ENCODE measurements around the gene ZCCHC13. TPM values are rescaled to one million over a fixed set of nuclear protein-coding genes. Genes with fewer than 3 reads are reported as not detected.
A peak's percentile ranks its signal among the peaks of the same experiment; 100 is the strongest.

ZCCHC13 gene
- total and polyA plus RNA-seq, 9 of the 15 experiments (the other 6 are each of a cell fraction or from before 2014, with no cell fraction given), result not detected

DNA sequence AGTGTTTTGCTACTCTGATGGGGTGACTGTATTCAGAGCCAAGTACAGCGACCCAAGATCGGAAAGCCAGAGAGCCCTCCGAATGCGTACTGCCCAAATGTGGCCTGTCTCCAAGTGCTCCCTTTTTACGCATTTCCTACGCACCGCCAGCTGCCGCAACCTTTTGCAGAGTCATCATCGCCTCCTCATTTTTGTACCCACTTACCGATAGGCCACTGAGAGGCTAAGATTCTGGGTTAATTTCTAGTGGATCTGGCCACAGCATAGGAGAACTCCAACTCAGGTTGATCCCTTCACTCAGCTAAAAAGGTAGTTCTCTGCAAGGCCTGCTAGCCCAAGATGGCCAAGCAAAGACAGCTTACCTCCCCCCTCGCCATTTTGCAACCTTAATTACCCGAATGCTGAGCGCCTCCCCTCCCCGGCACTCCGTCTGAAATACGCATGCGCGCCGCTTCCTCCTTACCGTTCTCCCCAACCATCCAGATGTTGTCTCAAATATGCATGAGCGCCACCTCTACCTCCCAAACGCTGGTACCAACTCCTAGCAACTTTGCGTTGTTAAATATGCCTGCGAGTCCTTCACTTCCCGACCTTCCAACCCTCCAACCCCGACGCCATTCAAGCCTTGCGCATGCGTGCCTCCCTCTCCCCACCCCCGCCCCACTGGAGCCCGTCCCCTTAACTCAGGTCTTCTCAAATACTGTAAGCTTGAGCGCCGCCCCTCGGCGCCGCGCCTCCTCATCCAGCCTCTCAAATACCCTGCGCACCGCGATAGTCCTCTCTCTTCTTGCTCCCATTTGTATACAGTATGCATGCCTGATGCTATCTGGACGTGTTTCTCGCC lies 11.8 kb upstream of the ZCCHC13 start (continued):
- TF ChIP-seq, protein P1, sequence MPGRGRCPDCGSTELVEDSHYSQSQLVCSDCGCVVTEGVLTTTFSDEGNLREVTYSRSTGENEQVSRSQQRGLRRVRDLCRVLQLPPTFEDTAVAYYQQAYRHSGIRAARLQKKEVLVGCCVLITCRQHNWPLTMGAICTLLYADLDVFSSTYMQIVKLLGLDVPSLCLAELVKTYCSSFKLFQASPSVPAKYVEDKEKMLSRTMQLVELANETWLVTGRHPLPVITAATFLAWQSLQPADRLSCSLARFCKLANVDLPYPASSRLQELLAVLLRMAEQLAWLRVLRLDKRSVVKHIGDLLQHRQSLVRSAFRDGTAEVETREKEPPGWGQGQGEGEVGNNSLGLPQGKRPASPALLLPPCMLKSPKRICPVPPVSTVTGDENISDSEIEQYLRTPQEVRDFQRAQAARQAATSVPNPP (IDR thresholded peaks at IDR 0.05; ENCODE audit: borderline replicate concordance, insufficient read depth, insufficient read length), result no peak
- TF ChIP-seq NFE2 (IDR thresholded peaks at IDR 0.05; ENCODE audit: low read depth), result peak; percentile 96
- TF ChIP-seq MIER1 (IDR thresholded peaks at IDR 0.05; ENCODE audit: low read depth), result no peak
- TF ChIP-seq, protein P2, sequence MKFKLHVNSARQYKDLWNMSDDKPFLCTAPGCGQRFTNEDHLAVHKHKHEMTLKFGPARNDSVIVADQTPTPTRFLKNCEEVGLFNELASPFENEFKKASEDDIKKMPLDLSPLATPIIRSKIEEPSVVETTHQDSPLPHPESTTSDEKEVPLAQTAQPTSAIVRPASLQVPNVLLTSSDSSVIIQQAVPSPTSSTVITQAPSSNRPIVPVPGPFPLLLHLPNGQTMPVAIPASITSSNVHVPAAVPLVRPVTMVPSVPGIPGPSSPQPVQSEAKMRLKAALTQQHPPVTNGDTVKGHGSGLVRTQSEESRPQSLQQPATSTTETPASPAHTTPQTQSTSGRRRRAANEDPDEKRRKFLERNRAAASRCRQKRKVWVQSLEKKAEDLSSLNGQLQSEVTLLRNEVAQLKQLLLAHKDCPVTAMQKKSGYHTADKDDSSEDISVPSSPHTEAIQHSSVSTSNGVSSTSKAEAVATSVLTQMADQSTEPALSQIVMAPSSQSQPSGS (CRISPR knock-in tag; IDR thresholded peaks at IDR 0.05), result no peak
- 0 out of 2 replicates have a peak, but pooled peaks have one; percentile 36 for TF ChIP-seq NFE2L1 (tag; IDR thresholded peaks at IDR 0.05; ENCODE audit: borderline replicate concordance, low read depth)
- TF ChIP-seq ZNF184 (CRISPR knock-in tag; IDR thresholded peaks at IDR 0.05), result no peak
- TF ChIP-seq SIN3A (IDR thresholded peaks at IDR 0.05; ENCODE audit: borderline replicate concordance in 2 of 2, control insufficient read depth in 1 of 2, low read depth in 2 of 2, low read length in 2 of 2), result peak in 1 of 2 experiments; percentile 41; a peak in 1 of 4 replicates
- peak; percentile 31; the same call in 1 of the 2 replicates for TF ChIP-seq MTA3 (IDR thresholded peaks at IDR 0.05; ENCODE audit: borderline replicate concordance)
- TF ChIP-seq PHB2 (IDR thresholded peaks at IDR 0.05; ENCODE audit: low read depth), result no peak
- TF ChIP-seq ZBTB2 (IDR thresholded peaks at IDR 0.05), result peak; percentile 96
- no peak for TF ChIP-seq RCOR1 (IDR thresholded peaks at IDR 0.05; ENCODE audit: borderline replicate concordance in 1 of 2, low read depth in 2 of 2, low read length in 2 of 2)
- TF ChIP-seq, protein P3, sequence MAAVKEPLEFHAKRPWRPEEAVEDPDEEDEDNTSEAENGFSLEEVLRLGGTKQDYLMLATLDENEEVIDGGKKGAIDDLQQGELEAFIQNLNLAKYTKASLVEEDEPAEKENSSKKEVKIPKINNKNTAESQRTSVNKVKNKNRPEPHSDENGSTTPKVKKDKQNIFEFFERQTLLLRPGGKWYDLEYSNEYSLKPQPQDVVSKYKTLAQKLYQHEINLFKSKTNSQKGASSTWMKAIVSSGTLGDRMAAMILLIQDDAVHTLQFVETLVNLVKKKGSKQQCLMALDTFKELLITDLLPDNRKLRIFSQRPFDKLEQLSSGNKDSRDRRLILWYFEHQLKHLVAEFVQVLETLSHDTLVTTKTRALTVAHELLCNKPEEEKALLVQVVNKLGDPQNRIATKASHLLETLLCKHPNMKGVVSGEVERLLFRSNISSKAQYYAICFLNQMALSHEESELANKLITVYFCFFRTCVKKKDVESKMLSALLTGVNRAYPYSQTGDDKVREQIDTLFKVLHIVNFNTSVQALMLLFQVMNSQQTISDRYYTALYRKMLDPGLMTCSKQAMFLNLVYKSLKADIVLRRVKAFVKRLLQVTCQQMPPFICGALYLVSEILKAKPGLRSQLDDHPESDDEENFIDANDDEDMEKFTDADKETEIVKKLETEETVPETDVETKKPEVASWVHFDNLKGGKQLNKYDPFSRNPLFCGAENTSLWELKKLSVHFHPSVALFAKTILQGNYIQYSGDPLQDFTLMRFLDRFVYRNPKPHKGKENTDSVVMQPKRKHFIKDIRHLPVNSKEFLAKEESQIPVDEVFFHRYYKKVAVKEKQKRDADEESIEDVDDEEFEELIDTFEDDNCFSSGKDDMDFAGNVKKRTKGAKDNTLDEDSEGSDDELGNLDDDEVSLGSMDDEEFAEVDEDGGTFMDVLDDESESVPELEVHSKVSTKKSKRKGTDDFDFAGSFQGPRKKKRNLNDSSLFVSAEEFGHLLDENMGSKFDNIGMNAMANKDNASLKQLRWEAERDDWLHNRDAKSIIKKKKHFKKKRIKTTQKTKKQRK (IDR thresholded peaks at IDR 0.05; ENCODE audit: borderline replicate concordance, low read depth, low read length), result no peak
- TF ChIP-seq NR3C1 (CRISPR knock-in tag; IDR thresholded peaks at IDR 0.05), result no peak
- TF ChIP-seq HOMEZ (CRISPR knock-in tag; IDR thresholded peaks at IDR 0.05), result no peak
- TF ChIP-seq MAFG (tag; conservative IDR thresholded peaks at IDR 0.05), result peak; percentile 94

All from K562 (cell line).